HepG2 (cell line): ENCODE data around the gene AKT3. TPM values are rescaled to one million over a fixed set of nuclear protein-coding genes. Genes with fewer than 3 reads are reported as not detected.

Experiments used
- ATAC-seq: fragments of 200-7000 bp; cut with Tn5 transposase; 3 replicates; pipeline ENCODE4 v1.9.1; 2020; ENCODE audit warnings: mild to moderate bottlenecking, moderate library complexity
- BruUV-seq: library from RNA; stranded (reverse); fragments of 400-500 nt; replicated peaks from 2 replicates; lab custom pipeline; 2021; lab: Mats Ljungman, UMichigan
- CTCF ChIA-PET: fragments of 300-600 bp; formaldehyde crosslinking; extraction: SDS; loops from one replicate; lab custom pipeline; 2021; ENCODE audit warnings: low total read pairs, inconsistent platforms, low intra/inter-chr PET ratio; lab: Yijun Ruan, JAX
- POLR2A ChIA-PET: fragments of 350-600 bp; sonication (Branson Sonifier 250); formaldehyde crosslinking; loops from one replicate; lab custom pipeline; 2020; ENCODE audit warnings: antibody characterized with exemption, inconsistent platforms; lab: Yijun Ruan, JAX
- DNase-seq: peaks from one replicate; pipeline ENCODE4 v3.0.0-alpha.2; 2015; ENCODE audit warnings: low spot score
- FAIRE-seq: peaks from 3 replicates; lab custom pipeline; 2011; peaks lifted over from hg19 to GRCh38; lab: Jason Lieb, UNC
- H2AFZ ChIP-seq: one replicate; pipeline ENCODE4 v1.6.1; 2011; ENCODE audit warnings: low read length, inconsistent platforms
- H3K27ac ChIP-seq: fragments of 300-600 bp; 3 replicates; pipeline ENCODE4 v1.8.0; 2011; ENCODE audit warnings: mixed run types, mild to moderate bottlenecking, mixed read lengths, low read length, inconsistent platforms; ENCODE audit not compliant: insufficient read depth; ENCODE audit errors: extremely low read length
- H3K27me3 ChIP-seq, 2 experiments: fragments of 200-600 bp in 1 of 2; 2 replicates in 1 of 2; 3 replicates in 1 of 2; pipeline versions ENCODE4 v1.6.0 to v1.8.0; 2011; ENCODE audit warnings: low read length in 2 of 2, mild to moderate bottlenecking in 2 of 2, moderate library complexity in 2 of 2, inconsistent platforms in 1 of 2; ENCODE audit not compliant: insufficient read depth in 2 of 2, control insufficient read depth in 1 of 2
- H3K36me3 ChIP-seq, 2 experiments: fragments of 200-600 bp in 1 of 2; replicated peaks in 1 of 2; 2 replicates in 1 of 2; 3 replicates in 1 of 2; pipeline versions ENCODE4 v1.5.1 to v1.8.0; 2011; ENCODE audit warnings: low read length in 2 of 2, inconsistent platforms in 1 of 2; ENCODE audit not compliant: insufficient read depth in 2 of 2, control insufficient read depth in 1 of 2
- H3K4me1 ChIP-seq: 2 replicates; pipeline ENCODE4 v1.5.1; 2012; ENCODE audit warnings: low read length, inconsistent platforms; ENCODE audit not compliant: insufficient read depth
- H3K4me2 ChIP-seq: 2 replicates; pipeline ENCODE4 v1.6.0; 2011; ENCODE audit warnings: low read depth, low read length, inconsistent platforms
- H3K4me3 ChIP-seq, 3 experiments: fragments of 200-600 bp in 1 of 3; sonication (generic), shearing (Covaris generic) in 1 of 3; replicated peaks in 1 of 3; 2 replicates each; pipeline ENCODE4 v1.5.1; 2011 to 2016; ENCODE audit warnings: low read length in 3 of 3, inconsistent platforms in 2 of 3, low read depth in 2 of 3, mild to moderate bottlenecking in 2 of 3, control low read depth in 1 of 3, mixed read lengths in 1 of 3; ENCODE audit not compliant: insufficient read depth in 1 of 3
- H3K79me2 ChIP-seq: one replicate; pipeline ENCODE4 v1.6.1; 2011; ENCODE audit warnings: low read length, inconsistent platforms; ENCODE audit not compliant: insufficient read depth
- H3K9ac ChIP-seq: 2 replicates; pipeline ENCODE4 v1.6.0; 2011; ENCODE audit warnings: mild to moderate bottlenecking, low read depth, low read length, inconsistent platforms; ENCODE audit not compliant: insufficient read depth
- H3K9me3 ChIP-seq: 2 replicates; pipeline ENCODE4 v1.5.1; 2012; ENCODE audit warnings: mild to moderate bottlenecking, low read length
- H4K20me1 ChIP-seq: 2 replicates; pipeline ENCODE4 v1.6.0; 2011; ENCODE audit warnings: inconsistent platforms, mild to moderate bottlenecking, low read length, moderate library complexity; ENCODE audit not compliant: insufficient read depth
- CEBPB ChIP-seq: IDR thresholded peaks from 2 replicates; pipeline ENCODE4 v1.6.1; 2011; ENCODE audit warnings: low read depth, low read length, improper control_type of control experiment, borderline replicate concordance
- CENPT ChIP-seq: sonication (generic); formaldehyde crosslinking; IDR thresholded peaks from 2 replicates; pipeline ENCODE4 v1.8.0; 2022; ENCODE audit warnings: low read depth, mild to moderate bottlenecking, moderate library complexity, missing genetic modification reagents
- DNMT3B ChIP-seq: conservative IDR thresholded peaks from 2 replicates; pipeline ENCODE4 v1.6.1; 2016; ENCODE audit warnings: missing biosample characterization, control low read depth
- KLF9 ChIP-seq: IDR thresholded peaks from 2 replicates; pipeline ENCODE4 v1.6.1; 2016; ENCODE audit warnings: low read depth
- POGZ ChIP-seq: sonication (generic); formaldehyde crosslinking; IDR thresholded peaks from 2 replicates; pipeline ENCODE4 v1.4.0; 2020; ENCODE audit warnings: mild to moderate bottlenecking, missing genetic modification reagents
- RBFOX2 ChIP-seq: fragments of 200-400 bp; formaldehyde crosslinking; IDR thresholded peaks from 2 replicates; pipeline ENCODE4 v1.6.1; 2017; ENCODE audit warnings: low read depth, mild to moderate bottlenecking, low read length
- RNF2 ChIP-seq: fragments of 450-650 bp; conservative IDR thresholded peaks from 2 replicates; pipeline ENCODE4 v1.6.1; 2016; ENCODE audit warnings: low read depth
- SETDB1 ChIP-seq: sonication (generic); formaldehyde crosslinking; IDR thresholded peaks from 2 replicates; pipeline ENCODE4 v1.5.1; 2020; ENCODE audit warnings: missing genetic modification reagents, mild to moderate bottlenecking, borderline replicate concordance
- SOX6 ChIP-seq, 2 experiments: fragments of 450-650 bp in 1 of 2; sonication (generic) in 1 of 2; formaldehyde crosslinking in 1 of 2; IDR thresholded peaks; 2 replicates each; pipeline versions ENCODE4 v1.4.0 to v1.6.1; 2017 to 2020; ENCODE audit warnings: antibody characterized with exemption in 1 of 2, mild to moderate bottlenecking in 1 of 2, missing genetic modification reagents in 1 of 2
- TBP ChIP-seq: sonication (generic); formaldehyde crosslinking; IDR thresholded peaks from 2 replicates; pipeline ENCODE4 v1.5.0; 2020; ENCODE audit warnings: missing genetic modification reagents
- U2AF2 ChIP-seq: fragments of 200-400 bp; formaldehyde crosslinking; IDR thresholded peaks from 2 replicates; pipeline ENCODE4 v1.6.1; 2017; ENCODE audit warnings: low read depth, mild to moderate bottlenecking, low read length
- ZNF383 ChIP-seq: sonication (generic); formaldehyde crosslinking; IDR thresholded peaks from 2 replicates; pipeline ENCODE4 v1.4.0; 2020; ENCODE audit warnings: missing genetic modification reagents, mild to moderate bottlenecking, borderline replicate concordance
- ZNF460 ChIP-seq: sonication (generic); formaldehyde crosslinking; IDR thresholded peaks from 2 replicates; pipeline ENCODE4 v1.5.1; 2020; ENCODE audit warnings: missing genetic modification reagents, mild to moderate bottlenecking, borderline replicate concordance
- WGBS: methylation state at CpG from one replicate; pipeline ENCODE4 v1.1.6; 2017; ENCODE audit warnings: low lambda C conversion rate; 5-methylcytosine and 5-hydroxymethylcytosine counted together
- in situ Hi-C: cut with HindIII; loops from 2 replicates; pipeline ENCODE4 v1.10.0; 2017; ENCODE audit warnings: low pct_unique_long_range_greater_than_20kb; ENCODE audit not compliant: extremely low pct_ligation_motif_present
- intact Hi-C: fragments of 100-400 bp; cut with micrococcal nuclease; formaldehyde crosslinking; loops from one replicate; pipeline ENCODE4 v1.10.0; 2022; ENCODE audit not compliant: unreplicated experiment
- polyA plus RNA-seq, 8 experiments: library from polyadenylated mRNA; depleted of rRNA in 3 of 8; stranded (reverse) in 7 of 8; unstranded in 1 of 8; fragments of >200 nt; fragmentation: Illumina TruSeq in 4 of 8; extraction: Trizol in 4 of 8; gene quantifications; 2 replicates each; pipeline versions ENCODE4 v1.2.1 to v1.2.3, GENCODE V29; 2011 to 2016; ENCODE audit warnings: low read depth in 4 of 8, missing spikeins in 1 of 8, mixed read lengths in 1 of 8; ENCODE audit not compliant: insufficient read depth in 1 of 8
- total RNA-seq, 5 experiments: library from RNA; depleted of rRNA; stranded (reverse); fragments of >200 nt; fragmentation: Illumina TruSeq; extraction: Trizol; gene quantifications; 2 replicates each; pipeline ENCODE4 v1.2.3, GENCODE V29; 2016; ENCODE audit warnings: low read depth in 1 of 5

The AKT3 gene
- total and polyA plus RNA-seq, 2 of the 13 experiments (the other 11 are each of a cell fraction or from before 2014, with no cell fraction given) = 0.07 TPM

- H3K27ac ChIP-seq = no peak overlapping the region
- TF ChIP-seq ZNF460 (CRISPR knock-in tag) (no peak), CEBPB (no peak), SOX6 (IDR thresholded peaks at IDR 0.05) (no peak), SOX6 (CRISPR knock-in tag; IDR thresholded peaks at IDR 0.05) (no peak)
- DNase-seq (no peak), ATAC-seq (no peak), FAIRE-seq (no peak)
- no peak overlapping the region for H2AFZ ChIP-seq
- no peaks in the 10 kb centered on the region for H3K9me3 ChIP-seq
- 97% methylated on average over 33 of the region's 40 CpGs for WGBS
- in situ Hi-C loops = no loop called here
- H3K27me3 ChIP-seq = no peaks in the 10 kb centered on the region
- intact Hi-C loops = no loop called here
- H3K36me3 ChIP-seq = no peaks in the 10 kb centered on the region
- ChIA-PET CTCF (no interaction called here), POLR2A (no interaction called here)
- H4K20me1 ChIP-seq = no peaks in the 10 kb centered on the region
- no peaks in the 10 kb centered on the region for H3K79me2 ChIP-seq
- H3K4me3 ChIP-seq = no peak overlapping the region
- no peaks in the 10 kb centered on the region for H3K4me1 ChIP-seq
- no TSS peak for BruUV-seq
- no peak overlapping the region for H3K9ac ChIP-seq
- H3K4me2 ChIP-seq = no peak overlapping the region
Observed at GRCh38 chr1:243487649-243488227, 362.3 kb downstream of the AKT3 start.

GRCh38 chr1:243487036-243487648 lies 362.9 kb downstream of the AKT3 start:
- Histone ChIP-seq H3K36me3 (no peaks in the 10 kb centered on the region), H3K9ac (no peak overlapping the region), H3K4me2 (no peak overlapping the region), H3K4me1 (no peaks in the 10 kb centered on the region), H3K27me3 (no peaks in the 10 kb centered on the region), H3K9me3 (no peaks in the 10 kb centered on the region), H2AFZ (no peak overlapping the region), H3K79me2 (no peaks in the 10 kb centered on the region), H4K20me1 (no peaks in the 10 kb centered on the region), H3K4me3 (no peak overlapping the region), H3K27ac (no peak overlapping the region)
- no peak for TF ChIP-seq RNF2
- TF ChIP-seq POGZ (CRISPR knock-in tag) = no peak
- TF ChIP-seq TBP = no peak
- TF ChIP-seq KLF9 = no peak
- no peak for TF ChIP-seq ZNF383
- no peak for TF ChIP-seq RBFOX2
- no peak for TF ChIP-seq CENPT
- no peak for TF ChIP-seq DNMT3B (CRISPR knock-in tag)
- TF ChIP-seq SETDB1 (CRISPR knock-in tag) = no peak
- no peak for TF ChIP-seq U2AF2
- FAIRE-seq = no peak
- no TSS peak for BruUV-seq
- no peak for ATAC-seq
- POLR2A ChIA-PET = no interaction called here
- intact Hi-C loops = no loop called here
- in situ Hi-C loops = no loop called here
- WGBS = 97% methylated on average over 7 of the region's 15 CpGs
- no peak for DNase-seq
- CTCF ChIA-PET = no interaction called here
